Neural progenitor cell (in vitro differentiated cells): Measurements from ENCODE around the gene SBF2. TPM values are rescaled to one million over a fixed set of nuclear protein-coding genes. Genes with fewer than 3 reads are reported as not detected.

Experiments used
- DNase-seq: peaks from one replicate; pipeline ENCODE4 v3.0.0-alpha.2; 2016; ENCODE audit warnings: low spot score
- H2AFZ ChIP-seq: fragments of 200-600 bp; sonication (generic); replicated peaks from 2 replicates; pipeline ENCODE4 v1.6.1; 2016; ENCODE audit warnings: antibody characterized with exemption
- H3F3A ChIP-seq: fragments of 200-600 bp; sonication (generic); 2 replicates; pipeline ENCODE4 v1.6.1; 2016; ENCODE audit warnings: antibody characterized with exemption, low read depth
- H3K27ac ChIP-seq: fragments of 200-600 bp; sonication (generic); 2 replicates; pipeline ENCODE4 v1.5.1; 2016; ENCODE audit warnings: mild to moderate bottlenecking
- H3K27me3 ChIP-seq: fragments of 200-600 bp; sonication (generic); 2 replicates; pipeline ENCODE4 v1.6.1; 2016; ENCODE audit warnings: mild to moderate bottlenecking, moderate library complexity
- H3K36me3 ChIP-seq: fragments of 200-600 bp; sonication (generic); 2 replicates; pipeline ENCODE4 v1.5.1; 2016
- H3K4me1 ChIP-seq: fragments of 200-600 bp; sonication (generic); 2 replicates; pipeline ENCODE4 v1.6.1; 2016; ENCODE audit warnings: mixed run types
- H3K4me2 ChIP-seq: fragments of 200-600 bp; sonication (generic); 2 replicates; pipeline ENCODE4 v1.6.1; 2016
- H3K4me3 ChIP-seq: fragments of 200-600 bp; sonication (generic); 2 replicates; pipeline ENCODE4 v1.5.1; 2016
- H3K79me2 ChIP-seq: fragments of 200-600 bp; sonication (generic); 2 replicates; pipeline ENCODE4 v1.6.1; 2016; ENCODE audit warnings: low read depth
- H3K9ac ChIP-seq: fragments of 200-600 bp; sonication (generic); 2 replicates; pipeline ENCODE4 v1.6.1; 2016
- H3K9me3 ChIP-seq: fragments of 200-600 bp; sonication (generic); 2 replicates; pipeline ENCODE4 v1.5.1; 2016; ENCODE audit warnings: low read depth
- H4K20me1 ChIP-seq: fragments of 200-600 bp; sonication (generic); 2 replicates; pipeline ENCODE4 v1.6.1; 2016; ENCODE audit warnings: low read depth
- H3K27ac Mint-ChIP-seq: 3 replicates; pipeline ENCODE4 v1.8.0; 2021; ENCODE audit warnings: mixed read lengths
- H3K27me3 Mint-ChIP-seq: 2 replicates; pipeline ENCODE4 v1.8.0; 2022; ENCODE audit warnings: low read depth, mild to moderate bottlenecking, inconsistent platforms, moderate library complexity, mixed read lengths; ENCODE audit not compliant: insufficient read depth
- H3K36me3 Mint-ChIP-seq: 3 replicates; pipeline ENCODE4 v1.8.0; 2021; ENCODE audit warnings: mixed read lengths
- H3K4me1 Mint-ChIP-seq: 3 replicates; pipeline ENCODE4 v1.8.0; 2021; ENCODE audit warnings: mixed read lengths
- H3K4me3 Mint-ChIP-seq: 3 replicates; pipeline ENCODE4 v1.8.0; 2021; ENCODE audit warnings: mild to moderate bottlenecking, moderate library complexity, mixed read lengths
- H3K9me3 Mint-ChIP-seq: 3 replicates; pipeline ENCODE4 v1.8.0; 2020; ENCODE audit warnings: mixed read lengths
- EZH2 ChIP-seq: fragments of 200-600 bp; sonication (generic); IDR thresholded peaks from 2 replicates; pipeline ENCODE4 v1.6.1; 2017; ENCODE audit warnings: antibody characterized with exemption, mild to moderate bottlenecking, moderate library complexity
- EZH2phosphoT487 ChIP-seq: fragments of 200-600 bp; sonication (generic); IDR thresholded peaks from 2 replicates; pipeline ENCODE4 v1.6.1; 2017; ENCODE audit warnings: antibody characterized with exemption
- total RNA-seq: library from RNA; depleted of rRNA; stranded (reverse); fragments of >200 nt; gene quantifications from 2 replicates; pipeline ENCODE4 v1.2.3, GENCODE V29; 2015; ENCODE audit warnings: low replicate concordance
- TF ChIP-seq, protein P1 (sequence below): fragments of 200-600 bp; sonication (generic); IDR thresholded peaks from 2 replicates; pipeline ENCODE4 v1.5.1; 2017; ENCODE audit warnings: antibody characterized with exemption, mild to moderate bottlenecking

The SBF2 gene
- total RNA-seq, 1 donor from 2014 or later: 48.2 TPM

DNA sequence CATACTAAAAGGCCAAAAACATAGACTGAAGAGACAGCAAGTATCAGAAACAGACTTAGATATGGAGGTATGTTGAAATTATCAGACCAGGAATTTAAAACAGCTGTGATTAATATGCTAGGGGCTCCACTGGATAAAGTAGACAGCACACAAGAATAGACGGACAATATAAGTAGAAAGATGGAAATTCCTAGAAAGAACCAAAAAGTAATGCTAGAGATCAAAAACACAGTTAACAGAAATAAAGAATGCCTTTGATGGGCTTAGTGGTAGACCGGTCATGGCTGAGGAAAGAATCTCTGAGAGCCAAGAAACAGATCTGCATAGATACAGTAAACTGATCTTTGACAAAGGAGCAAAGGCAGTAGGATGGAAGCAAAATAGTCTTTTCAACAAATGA, 380.0 kb downstream of the SBF2 start:
- no peaks in the 10 kb centered on the region for H3K4me1 Mint-ChIP-seq
- H3K27me3 Mint-ChIP-seq: no peaks in the 10 kb centered on the region
- H4K20me1 ChIP-seq: no peaks in the 10 kb centered on the region
- H3K36me3 Mint-ChIP-seq: peaks cover 2% of the 10 kb centered on the region
- no peaks in the 10 kb centered on the region for H3K36me3 ChIP-seq
- H3K9me3 Mint-ChIP-seq: no peaks in the 10 kb centered on the region
- no peak for DNase-seq
- H3K4me1 ChIP-seq: no peaks in the 10 kb centered on the region
- no peak for TF ChIP-seq EZH2
- TF ChIP-seq, protein P1, sequence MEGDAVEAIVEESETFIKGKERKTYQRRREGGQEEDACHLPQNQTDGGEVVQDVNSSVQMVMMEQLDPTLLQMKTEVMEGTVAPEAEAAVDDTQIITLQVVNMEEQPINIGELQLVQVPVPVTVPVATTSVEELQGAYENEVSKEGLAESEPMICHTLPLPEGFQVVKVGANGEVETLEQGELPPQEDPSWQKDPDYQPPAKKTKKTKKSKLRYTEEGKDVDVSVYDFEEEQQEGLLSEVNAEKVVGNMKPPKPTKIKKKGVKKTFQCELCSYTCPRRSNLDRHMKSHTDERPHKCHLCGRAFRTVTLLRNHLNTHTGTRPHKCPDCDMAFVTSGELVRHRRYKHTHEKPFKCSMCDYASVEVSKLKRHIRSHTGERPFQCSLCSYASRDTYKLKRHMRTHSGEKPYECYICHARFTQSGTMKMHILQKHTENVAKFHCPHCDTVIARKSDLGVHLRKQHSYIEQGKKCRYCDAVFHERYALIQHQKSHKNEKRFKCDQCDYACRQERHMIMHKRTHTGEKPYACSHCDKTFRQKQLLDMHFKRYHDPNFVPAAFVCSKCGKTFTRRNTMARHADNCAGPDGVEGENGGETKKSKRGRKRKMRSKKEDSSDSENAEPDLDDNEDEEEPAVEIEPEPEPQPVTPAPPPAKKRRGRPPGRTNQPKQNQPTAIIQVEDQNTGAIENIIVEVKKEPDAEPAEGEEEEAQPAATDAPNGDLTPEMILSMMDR: no peak
- no peak for TF ChIP-seq EZH2phosphoT487
- no peak overlapping the region for H3K9ac ChIP-seq
- H3K4me3 ChIP-seq: no peak overlapping the region
- no peaks in the 10 kb centered on the region for H3K9me3 ChIP-seq
- no peaks in the 10 kb centered on the region for H3K27me3 ChIP-seq
- no peaks in the 10 kb centered on the region for H3K79me2 ChIP-seq
- H2AFZ ChIP-seq: no peak overlapping the region
- H3F3A ChIP-seq: no peaks in the 10 kb centered on the region
- no peak overlapping the region for H3K27ac Mint-ChIP-seq
- H3K27ac ChIP-seq: no peak overlapping the region
- H3K4me2 ChIP-seq: no peak overlapping the region
- no peak overlapping the region for H3K4me3 Mint-ChIP-seq

DNA sequence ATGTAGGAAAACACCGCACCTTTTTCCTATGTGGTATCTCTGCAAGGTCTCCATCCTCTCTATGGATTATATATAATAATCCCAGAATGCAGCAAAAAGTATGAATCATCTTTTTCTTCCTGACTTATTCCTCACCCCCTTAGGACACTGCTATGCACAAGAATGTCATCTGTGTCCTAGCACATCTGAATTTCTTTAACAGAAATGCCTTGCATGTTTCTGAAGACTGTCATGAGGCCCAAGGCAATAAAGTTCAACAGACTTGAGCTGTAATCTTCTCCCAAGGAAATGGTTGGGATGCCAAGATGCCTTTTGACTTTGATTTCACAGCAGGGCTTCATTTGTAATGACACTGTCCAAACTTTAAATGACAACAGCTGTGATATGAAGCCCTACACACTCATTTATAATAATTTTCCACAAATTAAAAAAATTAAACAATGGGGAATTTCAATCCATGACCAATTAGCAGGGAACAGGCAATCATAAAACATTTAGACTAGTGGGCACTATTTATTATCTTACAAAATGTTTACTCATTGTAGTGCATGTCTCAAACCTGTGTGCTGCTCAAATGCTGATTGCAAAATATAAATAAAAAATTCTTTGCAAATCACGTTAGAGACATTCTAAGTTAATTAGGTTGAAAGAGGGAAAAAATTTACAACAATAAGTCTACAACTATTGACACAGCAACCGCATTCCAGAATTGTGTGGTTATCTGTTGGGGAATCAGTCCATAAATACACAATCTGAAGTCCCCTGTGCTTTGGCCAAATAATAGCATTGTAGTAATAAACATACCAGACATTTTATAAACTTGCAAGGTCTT, 387.8 kb downstream of the SBF2 start:
- Histone ChIP-seq H3K4me1 (no peaks in the 10 kb centered on the region), H3K9me3 (no peaks in the 10 kb centered on the region), H3K79me2 (no peaks in the 10 kb centered on the region), H3K27me3 (no peaks in the 10 kb centered on the region), H2AFZ (no peak overlapping the region), H3F3A (no peaks in the 10 kb centered on the region), H3K9ac (no peak overlapping the region), H3K4me2 (no peak overlapping the region), H4K20me1 (no peaks in the 10 kb centered on the region), H3K4me3 (no peak overlapping the region), H3K27ac (no peak overlapping the region), H3K36me3 (no peaks in the 10 kb centered on the region)
- Mint-ChIP-seq H3K9me3 (no peaks in the 10 kb centered on the region), H3K36me3 (peaks cover 6% of the 10 kb centered on the region), H3K4me1 (peaks cover 4% of the 10 kb centered on the region), H3K27ac (no peak overlapping the region), H3K4me3 (no peak overlapping the region), H3K27me3 (no peaks in the 10 kb centered on the region)
- TF ChIP-seq EZH2phosphoT487 (no peak), EZH2 (no peak)
- TF ChIP-seq, protein P1: no peak
- peak; percentile 3 for DNase-seq

DNA sequence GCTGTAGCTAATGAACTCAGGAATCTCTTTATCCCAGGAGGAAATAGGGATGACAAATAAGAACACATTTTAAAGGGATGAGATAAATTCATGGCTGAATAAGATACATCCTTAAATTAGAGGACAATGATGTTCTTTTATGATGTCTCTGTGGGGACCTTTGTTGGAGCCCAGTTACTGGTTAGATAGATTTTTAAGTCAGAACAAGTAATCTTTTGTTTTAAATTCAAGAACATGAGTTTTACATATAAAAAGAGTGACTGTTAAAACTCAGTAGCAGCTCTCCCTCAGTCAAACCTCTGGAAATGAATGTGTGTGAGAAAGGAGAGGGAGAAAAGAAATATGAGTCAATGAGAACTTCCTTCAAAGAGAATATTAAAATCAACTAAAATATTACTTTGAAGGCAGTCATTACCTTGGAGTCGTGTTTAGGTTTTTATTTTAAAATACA, 388.5 kb downstream of the SBF2 start:
- Histone ChIP-seq H3K79me2 (no peaks in the 10 kb centered on the region), H3K9me3 (no peaks in the 10 kb centered on the region), H3K36me3 (no peaks in the 10 kb centered on the region), H4K20me1 (no peaks in the 10 kb centered on the region), H3K4me1 (no peaks in the 10 kb centered on the region), H3F3A (no peaks in the 10 kb centered on the region), H3K4me2 (no peak overlapping the region), H3K9ac (no peak overlapping the region), H3K27ac (no peak overlapping the region), H3K4me3 (no peak overlapping the region), H2AFZ (no peak overlapping the region), H3K27me3 (no peaks in the 10 kb centered on the region)
- Mint-ChIP-seq H3K27me3 (no peaks in the 10 kb centered on the region), H3K4me3 (no peak overlapping the region), H3K36me3 (peaks cover 6% of the 10 kb centered on the region), H3K4me1 (peaks cover 4% of the 10 kb centered on the region), H3K9me3 (no peaks in the 10 kb centered on the region), H3K27ac (no peak overlapping the region)
- no peak for DNase-seq
- TF ChIP-seq, protein P1: no peak
- TF ChIP-seq EZH2phosphoT487 (no peak), EZH2 (no peak)
